Measurements from ENCODE around the gene BCL11A.

BCL11A gene

GRCh38 chr2:60507211-60507965, 46.1 kb downstream of the BCL11A start:
- DNase-seq (ENCODE audit: low read depth in 2 of 2), result no peak

DNA sequence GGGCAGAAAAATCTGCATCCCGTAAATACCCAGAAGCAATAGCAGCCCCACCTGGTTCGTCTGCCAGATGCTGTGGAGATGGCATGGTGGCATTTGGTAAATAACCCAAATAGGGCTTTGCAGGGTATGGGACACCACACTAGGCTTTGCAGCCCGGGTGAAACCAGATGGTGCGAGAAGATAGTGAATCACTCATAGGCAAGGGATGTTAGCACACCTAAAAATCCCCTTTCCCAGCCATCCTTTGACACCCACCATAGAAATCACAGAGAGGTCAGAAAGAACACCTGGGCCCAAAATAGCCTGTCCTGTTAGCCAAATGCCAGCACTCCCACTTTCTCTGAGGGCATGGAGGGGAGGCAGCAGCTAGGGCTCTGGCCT, 47.6 kb downstream of the BCL11A start:
- DNase-seq (ENCODE audit: low read depth in 2 of 2), result no peak

DNA sequence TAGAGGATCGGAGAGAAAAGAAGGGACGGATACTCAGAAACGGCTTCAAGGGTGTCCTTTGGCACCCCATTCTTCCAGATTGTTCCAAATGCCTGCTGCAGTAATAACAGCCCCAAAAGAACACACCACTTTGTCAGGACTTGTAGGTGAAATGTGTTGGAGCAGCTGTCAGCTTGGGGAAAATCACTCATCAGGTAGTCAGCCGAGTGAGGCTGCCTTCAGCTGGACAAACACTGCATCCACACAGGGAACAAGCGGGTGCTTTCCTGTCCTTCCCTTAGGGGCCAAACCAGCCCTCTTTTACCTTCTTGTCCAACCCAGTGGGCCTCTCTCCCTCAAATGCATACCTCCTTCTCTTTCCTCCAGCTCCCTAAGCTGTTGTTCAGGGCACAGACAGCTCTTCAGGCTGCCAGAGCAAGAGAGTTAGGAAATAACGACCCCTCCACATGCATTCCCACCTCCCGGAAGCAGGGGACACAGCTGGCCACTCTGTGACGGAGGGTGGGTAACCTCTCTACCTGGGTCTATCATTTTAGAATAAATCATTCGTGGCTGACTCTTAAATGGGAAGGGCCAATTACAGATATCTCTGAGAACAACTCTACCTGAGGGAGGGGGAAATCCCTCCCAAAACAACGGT, 48.1 kb downstream of the BCL11A start:
- no peak for DNase-seq (ENCODE audit: low read depth in 2 of 2)

DNA sequence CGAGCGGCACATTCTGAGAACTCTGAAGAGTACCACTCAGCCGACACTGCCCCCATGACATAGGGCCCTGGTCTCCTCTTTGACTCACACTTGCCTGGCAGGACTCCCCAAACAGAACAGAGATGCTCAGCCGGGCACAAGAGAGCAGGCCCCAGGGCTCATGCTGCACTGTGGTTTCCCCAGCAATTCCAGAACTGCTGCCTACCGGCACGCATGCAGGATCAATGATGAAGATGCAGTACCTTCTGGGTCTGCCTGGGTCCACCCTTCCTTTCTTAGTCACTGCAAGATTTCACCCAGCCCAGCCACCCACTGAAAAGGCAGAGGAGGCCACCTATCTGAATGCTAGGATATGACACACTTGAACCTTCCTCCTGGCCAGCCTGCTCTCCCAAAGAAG, 49.4 kb downstream of the BCL11A start:
- no peak for DNase-seq (ENCODE audit: low read depth in 2 of 2)

DNA sequence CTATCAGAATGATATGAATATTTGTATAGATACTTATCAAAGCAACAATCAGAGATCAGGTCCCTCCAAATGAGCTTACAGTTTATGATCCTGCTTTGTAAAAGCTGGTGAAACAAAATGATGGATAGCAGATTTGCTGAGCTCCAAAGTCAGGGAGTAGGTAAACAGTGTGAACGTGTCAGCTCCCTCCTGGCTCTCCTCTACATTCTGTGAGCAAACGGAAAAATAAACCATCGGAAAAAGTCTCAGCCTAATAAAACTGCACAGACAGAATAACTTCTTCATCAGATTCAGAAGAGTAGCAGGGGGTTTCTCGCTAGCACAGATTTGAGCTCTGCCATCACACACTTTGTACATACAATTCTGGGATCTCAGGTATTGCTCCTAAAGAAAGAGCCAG, 51.3 kb downstream of the BCL11A start:
- DNase-seq (ENCODE audit: low read depth in 2 of 2), result no peak

DNA sequence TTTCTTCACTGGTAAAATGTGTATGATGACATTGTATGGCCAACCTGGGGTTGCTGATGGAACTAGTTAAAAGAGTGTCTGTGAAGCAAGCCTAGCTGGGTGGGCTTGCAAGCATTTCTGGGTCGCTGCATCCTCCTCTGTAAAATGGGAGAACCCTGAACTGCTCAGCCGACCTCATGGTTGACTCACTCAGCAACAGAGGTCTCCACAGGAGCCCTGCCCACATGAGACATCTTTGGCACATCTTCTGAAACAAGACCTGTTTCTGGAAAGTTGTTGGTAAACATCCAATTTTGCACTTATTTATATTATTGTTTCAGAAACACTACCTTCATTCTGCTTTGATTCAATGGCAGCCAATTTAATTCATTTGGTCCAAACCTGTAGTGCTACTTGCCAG, 52.6 kb downstream of the BCL11A start:
- DNase-seq (ENCODE audit: low read depth in 2 of 2), result no peak

- no peak for DNase-seq (ENCODE audit: low read depth in 2 of 2)
These were observed 53.7 kb downstream of the BCL11A start for GRCh38 chr2:60499651-60500265.

- no peak for DNase-seq (ENCODE audit: low read depth in 2 of 2)
These were observed 54.5 kb downstream of the BCL11A start for GRCh38 chr2:60498816-60499429.

DNA sequence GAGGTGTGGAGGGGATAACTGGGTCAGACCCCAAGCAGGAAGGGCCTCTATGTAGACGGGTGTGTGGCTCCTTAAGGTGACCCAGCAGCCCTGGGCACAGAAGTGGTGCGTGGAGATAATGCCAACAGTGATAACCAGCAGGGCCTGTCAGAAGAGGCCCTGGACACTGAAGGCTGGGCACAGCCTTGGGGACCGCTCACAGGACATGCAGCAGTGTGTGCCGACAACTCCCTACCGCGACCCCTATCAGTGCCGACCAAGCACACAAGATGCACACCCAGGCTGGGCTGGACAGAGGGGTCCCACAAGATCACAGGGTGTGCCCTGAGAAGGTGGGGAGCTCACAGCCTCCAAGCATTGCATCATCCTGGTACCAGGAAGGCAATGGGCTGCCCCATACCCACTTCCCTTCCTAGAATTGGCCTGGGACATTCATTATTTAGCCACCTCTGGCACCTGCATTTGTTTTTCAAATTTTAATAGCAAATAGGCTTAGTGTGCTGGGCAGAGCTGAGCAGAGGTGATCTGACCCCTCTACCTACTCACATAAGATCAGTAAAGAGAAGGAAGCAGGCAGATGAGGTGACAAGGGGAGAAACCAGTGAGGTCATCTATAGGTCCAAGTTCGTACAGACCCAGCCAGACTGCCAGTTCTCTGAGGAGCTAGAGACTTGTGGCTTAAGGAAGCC, 55.2 kb downstream of the BCL11A start:
- no peak for DNase-seq (ENCODE audit: low read depth in 2 of 2)

- no peak for DNase-seq (ENCODE audit: low read depth in 2 of 2)
These were observed 56.0 kb downstream of the BCL11A start for GRCh38 chr2:60497500-60497899.

- no peak for DNase-seq (ENCODE audit: low read depth in 2 of 2)
These were observed 56.5 kb downstream of the BCL11A start for GRCh38 chr2:60496956-60497355.

DNA sequence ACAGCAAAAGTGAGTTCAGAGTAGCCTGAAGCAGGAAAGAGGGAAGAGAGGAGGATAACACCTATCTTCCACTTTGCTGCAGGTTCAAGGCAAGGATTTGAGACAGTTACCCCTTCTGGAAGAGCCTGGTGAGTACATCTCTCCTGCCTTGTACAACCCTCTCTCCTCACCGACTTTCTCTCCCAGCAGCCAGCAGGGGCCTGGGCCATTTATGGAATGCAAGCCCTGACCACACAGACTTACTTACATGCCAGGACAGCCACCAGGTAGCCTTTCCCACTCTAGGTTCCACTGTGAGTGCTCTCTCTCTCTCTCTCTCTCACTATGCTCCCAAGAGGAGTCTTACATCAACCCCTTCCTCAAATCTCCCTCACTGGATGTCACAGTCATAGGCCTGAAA, 57.0 kb downstream of the BCL11A start:
- DNase-seq (ENCODE audit: low read depth in 2 of 2), result no peak

DNA sequence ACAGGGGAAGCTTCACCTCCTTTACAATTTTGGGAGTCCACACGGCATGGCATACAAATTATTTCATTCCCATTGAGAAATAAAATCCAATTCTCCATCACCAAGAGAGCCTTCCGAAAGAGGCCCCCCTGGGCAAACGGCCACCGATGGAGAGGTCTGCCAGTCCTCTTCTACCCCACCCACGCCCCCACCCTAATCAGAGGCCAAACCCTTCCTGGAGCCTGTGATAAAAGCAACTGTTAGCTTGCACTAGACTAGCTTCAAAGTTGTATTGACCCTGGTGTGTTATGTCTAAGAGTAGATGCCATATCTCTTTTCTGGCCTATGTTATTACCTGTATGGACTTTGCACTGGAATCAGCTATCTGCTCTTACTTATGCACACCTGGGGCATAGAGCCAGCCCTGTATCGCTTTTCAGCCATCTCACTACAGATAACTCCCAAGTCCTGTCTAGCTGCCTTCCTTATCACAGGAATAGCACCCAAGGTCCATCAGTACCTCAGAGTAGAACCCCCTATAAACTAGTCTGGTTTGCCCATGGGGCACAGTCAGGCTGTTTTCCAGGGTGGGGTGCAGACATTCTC, 58.3 kb downstream of the BCL11A start:
- no peak for DNase-seq (ENCODE audit: low read depth in 2 of 2)

DNA sequence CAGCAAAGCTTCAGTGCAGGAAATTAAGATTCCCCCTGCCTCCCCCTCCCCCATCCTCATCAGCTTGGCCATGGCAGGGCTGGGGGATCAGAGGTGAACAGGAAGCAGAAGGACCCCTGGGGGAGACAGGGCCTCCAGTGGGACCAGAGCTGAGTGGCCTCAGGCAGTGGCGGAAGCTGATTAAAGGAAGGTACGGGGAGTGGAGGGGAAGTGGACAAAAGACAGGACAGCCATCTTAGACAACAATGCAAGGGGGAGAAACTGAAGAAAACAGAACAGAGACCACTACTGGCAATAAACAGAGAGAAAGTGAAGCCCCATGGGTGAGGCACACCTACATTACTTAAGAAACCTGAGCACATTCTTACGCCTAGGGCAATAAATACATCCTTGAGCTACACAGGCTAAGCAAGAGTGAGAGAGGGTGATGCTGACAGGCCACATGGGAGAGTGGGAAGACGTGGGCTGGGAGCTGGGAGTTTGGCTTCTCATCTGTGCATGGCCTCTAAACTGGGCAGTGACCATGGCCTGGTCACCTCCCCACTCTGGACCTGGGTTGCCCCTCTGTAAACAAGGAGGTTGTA, 59.6 kb downstream of the BCL11A start:
- no peak for DNase-seq (ENCODE audit: low read depth in 2 of 2)

DNA sequence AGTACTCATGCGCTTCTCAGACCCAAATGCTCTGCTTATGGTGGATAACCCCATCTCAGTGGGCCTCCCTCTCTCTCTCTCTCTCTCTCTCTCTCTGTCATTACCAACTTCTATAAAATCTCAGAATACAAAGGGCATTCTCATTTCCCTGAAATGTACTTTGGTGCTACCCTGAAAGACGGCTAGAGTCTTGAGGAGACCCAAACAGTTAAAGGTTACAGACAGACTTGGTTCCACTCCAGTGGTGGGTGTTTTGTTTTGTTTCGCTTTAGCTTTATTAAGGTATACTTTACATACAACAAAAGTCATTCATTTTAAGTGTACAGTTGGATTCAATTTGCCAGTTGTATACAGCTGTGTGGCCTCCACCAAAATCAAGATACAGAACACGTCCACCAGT, 60.9 kb downstream of the BCL11A start:
- no peak for DNase-seq (ENCODE audit: low read depth in 2 of 2)

DNA sequence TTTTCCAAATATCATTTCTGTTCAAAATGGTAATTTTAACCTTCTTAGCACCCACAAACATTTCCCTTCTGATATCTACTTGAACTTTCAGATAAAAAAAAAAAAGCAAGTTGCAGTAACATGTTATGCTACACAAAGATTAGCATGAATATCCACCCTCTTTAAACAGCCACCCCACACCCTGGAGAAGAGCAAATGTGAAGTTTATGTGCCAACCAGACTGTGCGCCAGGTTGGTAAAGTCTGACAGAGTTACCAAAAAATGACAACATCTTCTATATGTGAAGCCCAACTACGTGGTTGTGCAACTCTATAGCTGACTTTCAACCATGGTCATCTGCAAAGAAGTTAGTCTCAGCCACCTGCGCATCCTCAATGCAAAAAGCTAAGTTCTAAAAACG, 62.6 kb downstream of the BCL11A start:
- DNase-seq (ENCODE audit: low read depth in 2 of 2), result no peak

GRCh38 chr2:60490441-60490840, 63.0 kb downstream of the BCL11A start:
- DNase-seq (ENCODE audit: low read depth in 2 of 2), result no peak

GRCh38 chr2:60489289-60489688, 64.2 kb downstream of the BCL11A start:
- DNase-seq (ENCODE audit: low read depth in 2 of 2), result no peak

GRCh38 chr2:60488291-60488690, 65.2 kb downstream of the BCL11A start:
- DNase-seq (ENCODE audit: low read depth in 2 of 2), result no peak

DNA sequence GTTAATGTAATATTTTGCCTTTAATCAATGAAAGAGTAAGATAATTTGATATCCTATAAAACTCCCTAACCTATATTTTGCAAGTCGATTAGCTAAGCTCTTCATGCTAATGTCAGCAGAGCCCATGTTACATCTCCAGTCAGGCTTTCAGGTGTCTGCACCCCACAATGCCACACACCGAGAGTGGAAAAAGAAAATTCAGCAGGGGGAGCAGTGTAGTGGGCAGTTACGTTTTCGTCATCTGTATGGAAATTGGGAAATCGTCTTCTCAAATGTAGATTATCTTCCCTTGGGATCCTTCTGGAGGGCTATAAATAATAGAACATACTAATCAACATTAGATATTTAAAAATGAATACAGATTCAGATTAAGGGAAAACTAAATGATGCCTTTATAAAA, 66.3 kb downstream of the BCL11A start:
- no peak for DNase-seq (ENCODE audit: low read depth in 2 of 2)

- no peak for DNase-seq (ENCODE audit: low read depth in 2 of 2)
These were observed 66.9 kb downstream of the BCL11A start for GRCh38 chr2:60486551-60486950.

DNA sequence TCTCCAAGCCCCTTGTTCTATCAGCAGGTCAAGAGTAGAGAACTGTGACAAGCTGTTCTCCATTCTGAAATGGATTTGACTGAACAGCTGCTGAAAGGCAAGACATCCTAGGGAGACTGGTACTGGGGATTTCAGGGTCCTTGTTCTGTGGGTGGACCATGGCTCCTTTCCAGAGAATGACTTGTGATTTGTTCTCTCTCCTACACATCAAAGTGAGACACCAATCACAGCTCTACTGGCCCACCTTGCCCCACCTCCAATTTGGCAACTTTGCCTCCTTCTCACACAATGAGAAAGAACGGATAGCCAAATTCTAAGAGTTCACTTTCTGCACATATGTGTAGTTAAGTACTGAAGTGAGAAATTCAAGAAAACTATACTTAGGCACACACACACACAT, 67.4 kb downstream of the BCL11A start:
- DNase-seq (ENCODE audit: low read depth in 2 of 2), result no peak

Data from stimulated activated CD4-positive, alpha-beta T cell treated with anti-CD3 and anti-CD28 coated beads, Interleukin-4, amount 100 ng/mL, for 48 hours (primary cell).